GM18907 (cell line): ENCODE results near the gene PRF1.
"Not testable (repeated sequence)": the region's sequence is repeated elsewhere in the genome, so short reads cannot be mapped to it uniquely, and the experiment has no call there.

ENCODE experiments used
- ATAC-seq: cut with Tn5 transposase; IDR thresholded peaks from one replicate; pipeline ENCODE4 v1.9.1; 2021; ENCODE audit warnings: mild to moderate bottlenecking, moderate library complexity; ENCODE audit not compliant: unreplicated experiment

The PRF1 gene

GRCh38 chr10:70602665-70603448, at the start of gene PRF1:
TSS of gene PRF1 (minus strand) at chr10:70602741. CDS start at chr10:70600902, 1,839 bp downstream.
- no peak for ATAC-seq

- ATAC-seq, result no peak
Measured at GRCh38 chr10:70651661-70652060, 49.1 kb upstream of the PRF1 start.

- no peak for ATAC-seq
Measured at GRCh38 chr10:70650718-70651117, 48.2 kb upstream of the PRF1 start.

GRCh38 chr10:70650104-70650503, 47.6 kb upstream of the PRF1 start:
- no peak for ATAC-seq

- no peak for ATAC-seq
Measured at GRCh38 chr10:70649526-70649925, 47.0 kb upstream of the PRF1 start.

GRCh38 chr10:70648427-70648826, 45.9 kb upstream of the PRF1 start:
- no peak for ATAC-seq

GRCh38 chr10:70647086-70647485, 44.5 kb upstream of the PRF1 start:
- ATAC-seq, result no peak

GRCh38 chr10:70644959-70645358, 42.4 kb upstream of the PRF1 start:
- ATAC-seq, result not testable (repeated sequence)

- ATAC-seq, result not testable (repeated sequence)
Measured at GRCh38 chr10:70643272-70643671, 40.7 kb upstream of the PRF1 start.

- ATAC-seq, result not testable (repeated sequence)
Measured at GRCh38 chr10:70639640-70640383, 37.3 kb upstream of the PRF1 start.

GRCh38 chr10:70634515-70634914, 32.0 kb upstream of the PRF1 start:
- ATAC-seq, result not testable (repeated sequence)

GRCh38 chr10:70634011-70634410, 31.5 kb upstream of the PRF1 start:
- ATAC-seq, result no peak

- not testable (repeated sequence) for ATAC-seq
Measured at GRCh38 chr10:70631735-70632134, 29.2 kb upstream of the PRF1 start.

GRCh38 chr10:70629338-70629737, 26.8 kb upstream of the PRF1 start:
- no peak for ATAC-seq

GRCh38 chr10:70626056-70626455, 23.5 kb upstream of the PRF1 start:
- ATAC-seq, result no peak

- ATAC-seq, result no peak
Measured at GRCh38 chr10:70622981-70623844, 20.7 kb upstream of the PRF1 start.

- no peak for ATAC-seq
Measured at GRCh38 chr10:70622541-70622940, 20.0 kb upstream of the PRF1 start.

- no peak for ATAC-seq
Measured at GRCh38 chr10:70621503-70622078, 19.1 kb upstream of the PRF1 start.

- ATAC-seq, result no peak
Measured at GRCh38 chr10:70620020-70620289, 17.4 kb upstream of the PRF1 start.

GRCh38 chr10:70619271-70620019, 16.9 kb upstream of the PRF1 start:
- no peak for ATAC-seq
